Measurements from ENCODE around the gene FNDC11.
"Not testable (repeated sequence)": the region's sequence is repeated elsewhere in the genome, so short reads cannot be mapped to it uniquely, and the experiment has no call there.

- TF ChIP-seq POLR2AphosphoS5, GABPA (IDR thresholded peaks at IDR 0.05; ENCODE audit: low read depth): not testable (repeated sequence)
Observed at GRCh38 chr20:63571087-63571478, 17.1 kb downstream of the FNDC11 start.
